D341Med (cell line): ENCODE measurements around the gene DIO3.
"Not testable (repeated sequence)": the region's sequence is repeated elsewhere in the genome, so short reads cannot be mapped to it uniquely, and the experiment has no call there.

Experiments
- DNase-seq: peaks from one replicate; pipeline ENCODE4 v3.0.0; 2012; ENCODE audit warnings: low spot score

The DIO3 gene

GRCh38 chr14:101542391-101542790 lies 18.9 kb upstream of the DIO3 start:
- no peak for DNase-seq

- no peak for DNase-seq
These were observed 17.5 kb upstream of the DIO3 start for GRCh38 chr14:101543814-101544213.

DNA sequence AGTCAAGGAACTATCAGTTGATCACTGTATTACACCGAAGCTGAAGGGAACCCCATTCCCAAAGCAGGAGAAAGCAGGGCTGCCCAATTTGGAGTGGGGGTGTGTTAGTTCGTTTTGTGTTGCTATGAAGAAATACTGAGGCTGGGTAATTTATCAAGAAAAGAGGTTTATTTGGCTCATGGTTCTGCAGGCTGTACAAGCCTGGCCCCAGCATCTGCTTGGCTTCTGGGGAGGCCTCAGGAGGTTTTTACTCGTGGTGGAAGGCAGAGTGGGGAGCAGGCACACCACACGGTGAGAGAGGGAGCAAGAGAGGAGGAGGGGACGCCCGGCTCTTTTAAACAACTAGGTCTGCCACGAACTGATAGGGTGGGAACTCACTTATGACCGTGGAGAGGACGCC lies 16.7 kb upstream of the DIO3 start:
- DNase-seq = no peak

DNA sequence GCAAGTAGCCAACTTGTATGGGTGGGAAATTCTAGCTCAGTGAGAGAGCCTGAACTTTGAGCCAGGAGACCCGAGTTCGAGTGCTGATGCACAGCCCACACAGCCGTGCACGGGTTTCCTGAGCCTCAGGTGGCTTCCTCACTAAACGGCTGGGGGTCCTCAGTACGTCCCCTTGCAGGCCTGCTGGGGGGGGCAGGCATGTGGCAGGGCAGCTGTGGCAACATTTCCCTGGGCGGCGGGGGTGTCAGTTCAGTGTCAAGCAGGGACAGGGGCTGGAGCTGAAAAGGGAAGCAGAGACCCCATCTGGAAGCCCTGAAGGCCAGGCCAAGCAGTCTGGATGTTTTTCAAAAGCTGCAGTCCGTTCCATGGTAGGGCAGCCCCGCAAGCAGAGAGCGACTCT lies 14.6 kb upstream of the DIO3 start:
- no peak for DNase-seq

DNA sequence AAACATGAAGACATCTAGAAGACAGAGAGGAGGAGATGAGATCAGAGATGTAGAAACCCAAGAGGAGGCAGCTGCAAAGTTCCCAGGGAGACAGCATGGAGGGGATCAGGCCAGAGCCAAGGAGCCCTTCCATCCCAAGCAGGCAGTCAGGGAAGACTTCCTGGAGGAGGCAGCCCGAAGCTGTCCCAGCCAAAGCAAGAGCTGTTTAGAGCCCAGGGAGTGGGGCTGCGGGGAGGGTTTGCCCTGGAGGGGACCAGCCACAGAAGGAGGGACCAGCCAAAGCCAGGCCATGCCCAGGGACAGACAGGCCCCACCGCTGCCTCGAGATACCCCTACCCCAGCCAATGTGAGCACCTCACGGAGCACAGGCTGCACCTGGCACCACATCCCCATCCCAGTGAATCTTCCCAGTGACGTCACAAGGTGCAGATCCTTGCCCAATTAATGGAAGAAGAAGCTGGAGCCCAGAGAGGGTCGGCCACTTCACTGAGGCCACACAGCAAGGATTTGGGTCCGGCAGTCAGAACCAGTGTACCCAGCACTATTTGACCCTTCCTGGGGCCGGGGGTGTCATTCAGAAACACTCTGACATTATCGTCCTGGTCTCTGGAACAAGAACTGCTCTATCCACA lies 14.1 kb upstream of the DIO3 start:
- DNase-seq = no peak

DNA sequence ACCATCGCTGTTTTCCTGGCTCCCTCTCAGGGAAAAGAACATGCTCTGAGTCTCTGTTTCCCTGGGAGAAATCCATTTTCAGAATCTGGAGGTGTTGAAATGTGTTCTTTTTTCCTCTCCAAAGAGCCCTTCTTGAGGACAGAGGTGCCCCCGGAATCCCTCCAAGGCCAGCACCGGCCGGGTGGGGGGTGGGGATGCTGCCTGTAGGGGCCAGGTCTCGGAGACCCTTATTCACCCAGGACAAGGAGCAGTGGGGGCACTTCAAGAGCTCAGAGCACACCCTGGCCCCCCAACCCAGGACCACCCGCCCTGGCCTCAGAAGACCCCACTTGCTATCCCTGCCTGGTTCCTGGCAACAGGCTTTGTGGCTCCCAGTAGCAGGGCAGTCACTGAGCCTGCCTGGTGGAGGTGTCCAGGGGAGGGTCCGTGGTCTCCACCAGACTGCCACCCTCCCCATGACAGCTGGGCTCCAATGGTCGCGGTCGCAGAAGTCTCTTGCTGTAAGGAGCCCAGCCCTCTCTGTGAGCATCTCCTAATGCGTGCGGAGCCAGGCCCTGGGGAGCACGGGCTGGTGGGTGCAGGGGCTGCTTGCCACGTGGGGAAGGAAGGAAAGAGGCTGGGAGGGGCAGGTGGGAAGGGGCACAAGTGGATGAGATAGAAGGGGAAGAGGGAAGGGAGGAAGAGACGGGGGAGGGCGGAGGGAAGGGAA lies 13.2 kb upstream of the DIO3 start:
- no peak for DNase-seq

DNA sequence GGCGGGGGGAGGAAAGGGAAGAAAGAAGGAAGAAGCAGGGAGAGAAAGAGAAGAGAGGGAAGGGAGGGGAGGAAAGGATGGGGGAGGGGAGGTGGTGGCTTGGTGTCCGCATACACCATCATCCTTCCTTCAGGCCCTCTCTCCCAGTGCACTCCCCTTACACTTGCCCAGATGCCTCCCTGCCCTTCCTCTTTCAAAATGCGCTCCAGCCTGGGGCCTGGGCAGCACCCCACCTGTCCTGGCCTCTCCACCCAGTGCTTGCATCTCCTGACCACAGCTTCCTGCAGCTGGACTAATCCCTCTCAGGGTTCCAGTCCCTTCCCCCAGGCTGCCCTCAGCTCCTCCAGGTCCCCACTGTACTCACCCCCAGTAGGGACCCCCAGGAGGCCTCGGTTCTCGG lies 12.6 kb upstream of the DIO3 start:
- no peak for DNase-seq

DNA sequence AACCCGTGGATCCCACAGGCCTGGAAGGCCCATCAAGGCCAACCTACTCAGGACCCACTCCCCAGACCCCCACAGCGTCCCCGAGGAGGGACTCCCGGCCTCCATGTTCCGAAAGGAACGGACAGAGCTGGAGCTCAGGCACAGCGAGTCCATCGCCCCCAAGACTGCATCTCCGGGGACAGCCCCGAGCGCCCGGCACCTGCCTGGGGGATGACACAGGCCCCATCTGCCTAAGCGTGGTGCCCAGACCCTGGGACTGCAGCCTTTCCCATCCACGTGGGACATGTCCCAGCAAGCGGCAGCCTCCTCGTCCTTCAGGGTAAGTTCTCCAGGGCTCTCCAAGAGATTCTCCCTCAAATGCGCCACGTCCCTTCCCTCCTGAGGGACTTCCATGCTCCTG lies 12.1 kb upstream of the DIO3 start:
- DNase-seq = no peak

- not testable (repeated sequence) for DNase-seq
These were observed 10.9 kb upstream of the DIO3 start for GRCh38 chr14:101550202-101550912.

GRCh38 chr14:101551729-101552595 lies 9.3 kb upstream of the DIO3 start:
- DNase-seq = no peak

DNA sequence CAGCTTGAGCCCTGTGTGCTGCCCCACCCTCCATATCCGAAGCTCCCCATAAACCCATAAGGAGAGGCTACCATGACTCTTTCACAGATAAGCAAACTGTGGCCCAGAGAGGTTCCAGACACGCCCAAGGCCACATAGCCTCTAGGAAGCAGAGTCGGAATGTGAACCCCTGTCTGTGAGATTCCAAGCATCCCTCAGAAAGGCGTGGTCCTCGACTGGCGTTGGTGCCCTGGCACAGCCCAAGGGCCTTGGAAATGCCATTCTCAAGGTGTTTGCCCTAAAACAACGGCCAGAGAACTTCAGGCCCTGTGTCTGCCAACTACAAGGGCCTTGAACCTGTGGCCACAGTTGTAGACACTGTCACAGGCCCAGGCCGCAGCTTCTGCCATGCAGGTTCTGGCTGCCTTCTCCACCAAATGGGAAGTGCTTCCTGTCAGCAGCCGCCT lies 8.5 kb upstream of the DIO3 start:
- no peak for DNase-seq

GRCh38 chr14:101553393-101553792 lies 7.9 kb upstream of the DIO3 start:
- no peak for DNase-seq

GRCh38 chr14:101553931-101554330 lies 7.4 kb upstream of the DIO3 start:
- DNase-seq = no peak

- DNase-seq = no peak
These were observed 6.2 kb upstream of the DIO3 start for GRCh38 chr14:101554991-101555668.

DNA sequence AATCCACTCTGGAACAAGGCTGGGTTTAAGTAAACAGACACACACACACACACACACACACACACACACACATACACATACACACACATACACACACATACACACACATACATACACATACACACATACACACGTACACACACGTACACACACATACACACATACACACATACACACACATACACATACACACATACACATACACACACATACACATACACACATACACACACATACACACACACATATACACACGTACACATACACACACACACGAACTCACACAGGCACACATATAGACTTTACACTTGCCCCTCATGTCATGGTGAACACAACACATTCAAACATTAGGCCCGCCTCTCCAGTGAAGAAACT lies 5.6 kb upstream of the DIO3 start:
- not testable (repeated sequence) for DNase-seq

DNA sequence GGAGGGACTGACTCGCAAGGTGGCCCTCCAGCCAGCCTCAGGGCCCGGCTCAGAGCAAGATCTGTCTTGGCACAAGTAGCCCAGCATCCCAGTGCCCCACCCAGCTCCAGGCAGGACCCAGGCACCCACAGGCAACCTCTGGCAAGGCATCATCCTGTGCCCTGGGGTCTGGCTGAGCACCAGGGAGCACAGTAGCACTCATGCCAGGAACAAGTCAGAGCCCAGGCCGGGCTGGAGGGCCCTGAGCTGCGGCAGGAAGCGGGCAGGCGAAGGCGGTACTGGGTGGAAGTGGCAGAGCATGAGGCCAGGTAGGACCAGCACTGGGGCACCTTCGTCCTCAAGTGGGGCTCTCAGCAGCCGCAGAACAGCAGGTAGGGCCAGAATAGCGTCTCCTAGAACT lies 5.2 kb upstream of the DIO3 start:
- DNase-seq = no peak

- DNase-seq = no peak
These were observed 4.6 kb upstream of the DIO3 start for GRCh38 chr14:101556566-101557320.

GRCh38 chr14:101557321-101557695 lies 4.0 kb upstream of the DIO3 start:
- DNase-seq = no peak

DNA sequence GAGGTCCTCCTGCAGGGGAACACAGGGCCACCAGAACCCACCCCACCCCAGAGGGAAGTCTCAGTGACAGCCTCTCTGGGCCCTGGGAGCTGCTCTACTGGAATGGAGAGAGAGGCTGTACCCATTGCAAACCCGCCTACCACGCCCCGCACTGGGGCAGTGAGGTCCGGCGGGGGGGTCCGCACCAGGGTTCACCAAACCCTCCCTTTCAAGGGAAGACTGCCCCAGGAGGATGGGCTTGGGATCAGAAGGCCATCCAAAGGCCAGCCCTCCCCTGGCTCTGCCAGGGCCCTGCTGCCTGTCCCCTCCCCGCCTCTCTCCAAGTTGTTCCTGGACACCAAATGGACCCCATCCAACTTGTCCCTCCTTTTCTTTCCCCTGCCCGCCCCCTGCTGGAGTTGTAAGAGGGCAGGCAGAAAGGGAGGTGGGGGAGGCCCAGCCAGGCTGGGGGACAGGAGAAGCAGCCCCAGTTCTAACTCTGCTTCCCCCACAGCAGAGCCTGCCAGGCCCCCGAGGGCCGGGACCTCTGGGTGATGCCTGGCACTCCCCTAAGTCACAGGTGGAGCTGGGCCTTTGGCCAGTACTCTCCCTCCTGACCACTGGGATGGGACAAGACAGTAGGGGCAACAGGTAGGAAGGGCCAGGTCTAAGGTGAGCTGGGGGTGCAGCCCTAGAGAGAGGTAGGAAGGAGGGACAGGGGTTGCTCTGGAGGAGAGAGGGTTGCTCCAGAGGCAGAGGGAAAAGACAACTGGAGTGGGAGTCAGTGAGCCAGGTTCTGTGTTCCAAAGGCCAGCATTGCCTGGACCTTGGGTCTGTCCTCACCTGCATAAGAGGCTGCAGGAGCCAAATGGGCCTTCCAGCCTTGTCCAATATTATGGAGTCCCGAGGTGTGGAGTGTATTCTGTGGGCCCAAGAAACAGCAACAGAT lies 3.2 kb upstream of the DIO3 start:
- no peak for DNase-seq

DNA sequence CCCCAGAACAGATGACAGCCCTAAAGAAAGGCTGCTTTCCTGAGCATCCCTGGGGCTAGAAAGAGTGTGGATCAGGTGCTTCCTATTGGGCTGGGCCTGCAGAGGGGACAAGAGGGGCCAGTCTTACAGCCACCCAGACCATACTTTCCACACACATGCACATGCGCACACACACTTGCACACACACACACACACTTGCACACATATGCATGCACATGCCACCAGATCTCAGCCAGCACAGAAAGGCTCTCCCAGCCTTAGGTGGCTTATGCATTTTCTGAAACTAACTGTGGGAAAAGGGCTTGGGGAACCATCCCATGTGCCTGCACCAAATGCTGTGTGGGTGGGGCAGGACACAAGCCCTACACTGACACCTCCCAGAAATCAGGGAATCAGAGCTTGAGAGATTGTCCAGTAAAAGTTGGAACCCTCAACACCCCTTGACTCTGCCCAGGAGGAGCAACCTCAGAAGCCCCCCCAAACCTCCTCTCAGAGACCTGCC lies 2.5 kb upstream of the DIO3 start:
- no peak for DNase-seq
